ENCODE data around the gene ASB8. TPM values are rescaled to one million over a fixed set of nuclear protein-coding genes. Genes with fewer than 3 reads are reported as not detected.

The ASB8 gene
- total and polyA plus RNA-seq, 2 experiments from 2014 or later = 23.3 to 27.3 TPM

- H3K27ac ChIP-seq = no peak overlapping the region
- in situ Hi-C loops (cut with MboI) = no loop called here
- no peaks in the 10 kb centered on the region for H3K36me3 ChIP-seq (ENCODE audit: low read depth)
- no peaks in the 10 kb centered on the region for H3K9me3 ChIP-seq (ENCODE audit: low read depth)
- H3F3A ChIP-seq (ENCODE audit: insufficient read depth) = peaks cover 11% of the 10 kb centered on the region
- peaks cover 17% of the 10 kb centered on the region for H3K4me1 ChIP-seq (ENCODE audit: insufficient read depth)
- no peaks in the 10 kb centered on the region for H4K20me1 ChIP-seq (ENCODE audit: insufficient read depth)
- no peak overlapping the region for H2AFZ ChIP-seq
- H3K4me3 ChIP-seq = no peak overlapping the region
- peaks cover 11% of the 10 kb centered on the region; the same call in 1 of the 2 replicates for H3K79me2 ChIP-seq (ENCODE audit: insufficient read depth)
- no peak overlapping the region for H3K4me2 ChIP-seq (ENCODE audit: unreplicated experiment)
- H3K9ac ChIP-seq = no peak overlapping the region
- no peak for TF ChIP-seq EZH2phosphoT487 (IDR thresholded peaks at IDR 0.05; ENCODE audit: insufficient read depth, low read depth)
- TF ChIP-seq EZH2 (IDR thresholded peaks at IDR 0.05; ENCODE audit: insufficient read depth, poor library complexity, severe bottlenecking) = no peak
- DNase-seq = no peak
- WGBS, 2 experiments (ENCODE audit: low coverage in 1 of 2, low lambda C conversion rate in 2 of 2, missing lambda C conversion rate in 2 of 2) = 81 to 88% methylated on average over 3 of the region's 3 CpGs
- no peaks in the 10 kb centered on the region for H3K9me2 ChIP-seq (ENCODE audit: insufficient read depth)
- H3K27me3 ChIP-seq (replicated peaks; ENCODE audit: insufficient read depth) = no peaks in the 10 kb centered on the region
Observed at GRCh38 chr12:48201091-48201490, 43.8 kb upstream of the ASB8 start.

GRCh38 chr12:48199774-48200221, 42.5 kb upstream of the ASB8 start:
- DNase-seq = peak; percentile 37
- Histone ChIP-seq H3K4me2 (ENCODE audit: unreplicated experiment) (peak overlapping the region; percentile 97), H2AFZ (peak overlapping the region; percentile 98; the same call in 1 of the 2 replicates), H3K9ac (peak overlapping the region; percentile 92), H3K27ac (peak overlapping the region; percentile 83; the same call in 1 of the 2 replicates), H3K9me2 (ENCODE audit: insufficient read depth) (no peaks in the 10 kb centered on the region), H3K4me3 (peak overlapping the region; percentile 85), H3F3A (ENCODE audit: insufficient read depth) (peaks cover 17% of the 10 kb centered on the region), H4K20me1 (ENCODE audit: insufficient read depth) (no peaks in the 10 kb centered on the region), H3K79me2 (ENCODE audit: insufficient read depth) (peaks cover 11% of the 10 kb centered on the region; the same call in 1 of the 2 replicates), H3K27me3 (replicated peaks; ENCODE audit: insufficient read depth) (no peaks in the 10 kb centered on the region), H3K36me3 (ENCODE audit: low read depth) (no peaks in the 10 kb centered on the region), H3K4me1 (ENCODE audit: insufficient read depth) (peaks cover 27% of the 10 kb centered on the region), H3K9me3 (ENCODE audit: low read depth) (no peaks in the 10 kb centered on the region)
- 76 to 83% methylated on average over 3 of the region's 3 CpGs for WGBS, 2 experiments (ENCODE audit: low coverage in 1 of 2, low lambda C conversion rate in 2 of 2, missing lambda C conversion rate in 2 of 2)
- in situ Hi-C loops (cut with MboI) = no loop called here
- TF ChIP-seq EZH2 (IDR thresholded peaks at IDR 0.05; ENCODE audit: insufficient read depth, poor library complexity, severe bottlenecking) (no peak), EZH2phosphoT487 (IDR thresholded peaks at IDR 0.05; ENCODE audit: insufficient read depth, low read depth) (no peak)

GRCh38 chr12:48198985-48199384, 41.7 kb upstream of the ASB8 start:
- Histone ChIP-seq H2AFZ (peak overlapping the region; percentile 98), H3K27me3 (replicated peaks; ENCODE audit: insufficient read depth) (no peaks in the 10 kb centered on the region), H3K9me2 (ENCODE audit: insufficient read depth) (no peaks in the 10 kb centered on the region), H3K4me1 (ENCODE audit: insufficient read depth) (peaks cover 34% of the 10 kb centered on the region), H3K27ac (peak overlapping the region; percentile 83), H3K79me2 (ENCODE audit: insufficient read depth) (peaks cover 11% of the 10 kb centered on the region; the same call in 1 of the 2 replicates), H3K9me3 (ENCODE audit: low read depth) (no peaks in the 10 kb centered on the region), H3K4me3 (peak overlapping the region; percentile 85), H3K9ac (peak overlapping the region; percentile 92), H3K36me3 (ENCODE audit: low read depth) (no peaks in the 10 kb centered on the region), H3K4me2 (ENCODE audit: unreplicated experiment) (peak overlapping the region; percentile 97), H3F3A (ENCODE audit: insufficient read depth) (peaks cover 23% of the 10 kb centered on the region), H4K20me1 (ENCODE audit: insufficient read depth) (no peaks in the 10 kb centered on the region)
- no peak for DNase-seq
- in situ Hi-C loops (cut with MboI) = no loop called here
- WGBS, 2 experiments (ENCODE audit: low coverage in 1 of 2, low lambda C conversion rate in 2 of 2, missing lambda C conversion rate in 2 of 2) = 47 to 49% methylated on average over 10 of the region's 10 CpGs
- TF ChIP-seq EZH2 (IDR thresholded peaks at IDR 0.05; ENCODE audit: insufficient read depth, poor library complexity, severe bottlenecking) (no peak), EZH2phosphoT487 (IDR thresholded peaks at IDR 0.05; ENCODE audit: insufficient read depth, low read depth) (no peak)

- DNase-seq = peak; percentile 70
Observed at GRCh38 chr12:48198672-48198971, 41.3 kb upstream of the ASB8 start.

More at GRCh38 chr12:48198672-48198971, 41.3 kb upstream of the ASB8 start:
- peak overlapping the region; percentile 97 for H3K4me2 ChIP-seq (ENCODE audit: unreplicated experiment)
- peaks cover 23% of the 10 kb centered on the region for H3F3A ChIP-seq (ENCODE audit: insufficient read depth)
- in situ Hi-C loops (cut with MboI) = no loop called here
- H3K36me3 ChIP-seq (ENCODE audit: low read depth) = no peaks in the 10 kb centered on the region
- H3K27ac ChIP-seq = peak overlapping the region; percentile 83
- H3K9me3 ChIP-seq (ENCODE audit: low read depth) = no peaks in the 10 kb centered on the region
- H3K9me2 ChIP-seq (ENCODE audit: insufficient read depth) = no peaks in the 10 kb centered on the region
- peak overlapping the region; percentile 98 for H2AFZ ChIP-seq
- H3K79me2 ChIP-seq (ENCODE audit: insufficient read depth) = peaks cover 11% of the 10 kb centered on the region; the same call in 1 of the 2 replicates
- H3K9ac ChIP-seq = peak overlapping the region; percentile 92
- H3K4me1 ChIP-seq (ENCODE audit: insufficient read depth) = peaks cover 34% of the 10 kb centered on the region
- no peaks in the 10 kb centered on the region for H4K20me1 ChIP-seq (ENCODE audit: insufficient read depth)
- H3K27me3 ChIP-seq (replicated peaks; ENCODE audit: insufficient read depth) = no peaks in the 10 kb centered on the region
- H3K4me3 ChIP-seq = peak overlapping the region; percentile 85
- 2% methylated on average over 26 of the region's 26 CpGs for WGBS, 2 experiments (ENCODE audit: low coverage in 1 of 2, low lambda C conversion rate in 2 of 2, missing lambda C conversion rate in 2 of 2)
- no peak for TF ChIP-seq EZH2 (IDR thresholded peaks at IDR 0.05; ENCODE audit: insufficient read depth, poor library complexity, severe bottlenecking)
- no peak for TF ChIP-seq EZH2phosphoT487 (IDR thresholded peaks at IDR 0.05; ENCODE audit: insufficient read depth, low read depth)
